ENCODE measurements around the gene PNPLA3. TPM values are rescaled to one million over a fixed set of nuclear protein-coding genes. Genes with fewer than 3 reads are reported as not detected.

Gene PNPLA3
- polyA plus RNA-seq, 1 of the 3 experiments (the other 2 are of a cell fraction), result 3.2 TPM

DNA sequence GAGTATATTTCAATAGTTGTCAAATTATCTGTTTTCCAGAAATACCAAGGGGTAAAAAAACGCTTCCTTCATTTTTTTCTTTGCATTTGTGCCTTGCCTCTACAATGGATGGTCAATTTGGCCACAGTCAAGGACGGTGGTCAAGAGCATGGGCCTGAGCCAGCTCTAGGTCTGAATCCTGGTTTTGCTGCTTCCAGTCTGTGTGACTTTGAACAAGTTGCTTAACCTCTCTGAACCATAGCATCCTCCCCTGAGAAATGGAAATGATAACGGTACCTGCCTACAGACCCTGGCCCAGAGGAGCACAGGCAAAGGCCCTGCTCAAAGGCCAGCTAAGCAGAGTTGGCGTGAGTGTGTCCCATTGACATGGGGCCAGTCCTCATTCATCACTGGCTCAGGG lies 34.9 kb upstream of the PNPLA3 start:
- no peak for DNase-seq
- H3K9ac ChIP-seq, result no peak overlapping the region
- no peak for TF ChIP-seq MXI1 (IDR thresholded peaks at IDR 0.05; ENCODE audit: low read depth, low read length)
- TF ChIP-seq NFIC (IDR thresholded peaks at IDR 0.05; ENCODE audit: borderline replicate concordance), result no peak
- TF ChIP-seq, protein P1, sequence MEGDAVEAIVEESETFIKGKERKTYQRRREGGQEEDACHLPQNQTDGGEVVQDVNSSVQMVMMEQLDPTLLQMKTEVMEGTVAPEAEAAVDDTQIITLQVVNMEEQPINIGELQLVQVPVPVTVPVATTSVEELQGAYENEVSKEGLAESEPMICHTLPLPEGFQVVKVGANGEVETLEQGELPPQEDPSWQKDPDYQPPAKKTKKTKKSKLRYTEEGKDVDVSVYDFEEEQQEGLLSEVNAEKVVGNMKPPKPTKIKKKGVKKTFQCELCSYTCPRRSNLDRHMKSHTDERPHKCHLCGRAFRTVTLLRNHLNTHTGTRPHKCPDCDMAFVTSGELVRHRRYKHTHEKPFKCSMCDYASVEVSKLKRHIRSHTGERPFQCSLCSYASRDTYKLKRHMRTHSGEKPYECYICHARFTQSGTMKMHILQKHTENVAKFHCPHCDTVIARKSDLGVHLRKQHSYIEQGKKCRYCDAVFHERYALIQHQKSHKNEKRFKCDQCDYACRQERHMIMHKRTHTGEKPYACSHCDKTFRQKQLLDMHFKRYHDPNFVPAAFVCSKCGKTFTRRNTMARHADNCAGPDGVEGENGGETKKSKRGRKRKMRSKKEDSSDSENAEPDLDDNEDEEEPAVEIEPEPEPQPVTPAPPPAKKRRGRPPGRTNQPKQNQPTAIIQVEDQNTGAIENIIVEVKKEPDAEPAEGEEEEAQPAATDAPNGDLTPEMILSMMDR (IDR thresholded peaks at IDR 0.05), result no peak
- TF ChIP-seq FOXJ3 (CRISPR knock-in tag; IDR thresholded peaks at IDR 0.05), result no peak
- no peak for TF ChIP-seq GATA2 (CRISPR knock-in tag; IDR thresholded peaks at IDR 0.05)
- TF ChIP-seq MEF2A (IDR thresholded peaks at IDR 0.05; ENCODE audit: borderline replicate concordance, low read depth), result no peak
- TF ChIP-seq, protein P2, sequence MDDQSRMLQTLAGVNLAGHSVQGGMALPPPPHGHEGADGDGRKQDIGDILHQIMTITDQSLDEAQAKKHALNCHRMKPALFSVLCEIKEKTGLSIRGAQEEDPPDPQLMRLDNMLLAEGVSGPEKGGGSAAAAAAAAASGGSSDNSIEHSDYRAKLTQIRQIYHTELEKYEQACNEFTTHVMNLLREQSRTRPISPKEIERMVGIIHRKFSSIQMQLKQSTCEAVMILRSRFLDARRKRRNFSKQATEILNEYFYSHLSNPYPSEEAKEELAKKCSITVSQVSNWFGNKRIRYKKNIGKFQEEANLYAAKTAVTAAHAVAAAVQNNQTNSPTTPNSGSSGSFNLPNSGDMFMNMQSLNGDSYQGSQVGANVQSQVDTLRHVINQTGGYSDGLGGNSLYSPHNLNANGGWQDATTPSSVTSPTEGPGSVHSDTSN (IDR thresholded peaks at IDR 0.05), result no peak
- TF ChIP-seq CHD2 (IDR thresholded peaks at IDR 0.05; ENCODE audit: low read length, partially characterized antibody), result no peak
- TF ChIP-seq, protein P3, sequence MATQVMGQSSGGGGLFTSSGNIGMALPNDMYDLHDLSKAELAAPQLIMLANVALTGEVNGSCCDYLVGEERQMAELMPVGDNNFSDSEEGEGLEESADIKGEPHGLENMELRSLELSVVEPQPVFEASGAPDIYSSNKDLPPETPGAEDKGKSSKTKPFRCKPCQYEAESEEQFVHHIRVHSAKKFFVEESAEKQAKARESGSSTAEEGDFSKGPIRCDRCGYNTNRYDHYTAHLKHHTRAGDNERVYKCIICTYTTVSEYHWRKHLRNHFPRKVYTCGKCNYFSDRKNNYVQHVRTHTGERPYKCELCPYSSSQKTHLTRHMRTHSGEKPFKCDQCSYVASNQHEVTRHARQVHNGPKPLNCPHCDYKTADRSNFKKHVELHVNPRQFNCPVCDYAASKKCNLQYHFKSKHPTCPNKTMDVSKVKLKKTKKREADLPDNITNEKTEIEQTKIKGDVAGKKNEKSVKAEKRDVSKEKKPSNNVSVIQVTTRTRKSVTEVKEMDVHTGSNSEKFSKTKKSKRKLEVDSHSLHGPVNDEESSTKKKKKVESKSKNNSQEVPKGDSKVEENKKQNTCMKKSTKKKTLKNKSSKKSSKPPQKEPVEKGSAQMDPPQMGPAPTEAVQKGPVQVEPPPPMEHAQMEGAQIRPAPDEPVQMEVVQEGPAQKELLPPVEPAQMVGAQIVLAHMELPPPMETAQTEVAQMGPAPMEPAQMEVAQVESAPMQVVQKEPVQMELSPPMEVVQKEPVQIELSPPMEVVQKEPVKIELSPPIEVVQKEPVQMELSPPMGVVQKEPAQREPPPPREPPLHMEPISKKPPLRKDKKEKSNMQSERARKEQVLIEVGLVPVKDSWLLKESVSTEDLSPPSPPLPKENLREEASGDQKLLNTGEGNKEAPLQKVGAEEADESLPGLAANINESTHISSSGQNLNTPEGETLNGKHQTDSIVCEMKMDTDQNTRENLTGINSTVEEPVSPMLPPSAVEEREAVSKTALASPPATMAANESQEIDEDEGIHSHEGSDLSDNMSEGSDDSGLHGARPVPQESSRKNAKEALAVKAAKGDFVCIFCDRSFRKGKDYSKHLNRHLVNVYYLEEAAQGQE (IDR thresholded peaks at IDR 0.05; ENCODE audit: low read depth, low read length), result no peak
- TF ChIP-seq TEAD4 (IDR thresholded peaks at IDR 0.05; ENCODE audit: borderline replicate concordance, insufficient read depth), result no peak
- TF ChIP-seq, protein P4, sequence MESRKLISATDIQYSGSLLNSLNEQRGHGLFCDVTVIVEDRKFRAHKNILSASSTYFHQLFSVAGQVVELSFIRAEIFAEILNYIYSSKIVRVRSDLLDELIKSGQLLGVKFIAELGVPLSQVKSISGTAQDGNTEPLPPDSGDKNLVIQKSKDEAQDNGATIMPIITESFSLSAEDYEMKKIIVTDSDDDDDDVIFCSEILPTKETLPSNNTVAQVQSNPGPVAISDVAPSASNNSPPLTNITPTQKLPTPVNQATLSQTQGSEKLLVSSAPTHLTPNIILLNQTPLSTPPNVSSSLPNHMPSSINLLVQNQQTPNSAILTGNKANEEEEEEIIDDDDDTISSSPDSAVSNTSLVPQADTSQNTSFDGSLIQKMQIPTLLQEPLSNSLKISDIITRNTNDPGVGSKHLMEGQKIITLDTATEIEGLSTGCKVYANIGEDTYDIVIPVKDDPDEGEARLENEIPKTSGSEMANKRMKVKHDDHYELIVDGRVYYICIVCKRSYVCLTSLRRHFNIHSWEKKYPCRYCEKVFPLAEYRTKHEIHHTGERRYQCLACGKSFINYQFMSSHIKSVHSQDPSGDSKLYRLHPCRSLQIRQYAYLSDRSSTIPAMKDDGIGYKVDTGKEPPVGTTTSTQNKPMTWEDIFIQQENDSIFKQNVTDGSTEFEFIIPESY (IDR thresholded peaks at IDR 0.05; ENCODE audit: borderline replicate concordance, low read depth), result no peak
- no peak for TF ChIP-seq JUND (IDR thresholded peaks at IDR 0.05)
- TF ChIP-seq, protein P5, sequence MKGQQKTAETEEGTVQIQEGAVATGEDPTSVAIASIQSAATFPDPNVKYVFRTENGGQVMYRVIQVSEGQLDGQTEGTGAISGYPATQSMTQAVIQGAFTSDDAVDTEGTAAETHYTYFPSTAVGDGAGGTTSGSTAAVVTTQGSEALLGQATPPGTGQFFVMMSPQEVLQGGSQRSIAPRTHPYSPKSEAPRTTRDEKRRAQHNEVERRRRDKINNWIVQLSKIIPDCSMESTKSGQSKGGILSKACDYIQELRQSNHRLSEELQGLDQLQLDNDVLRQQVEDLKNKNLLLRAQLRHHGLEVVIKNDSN (IDR thresholded peaks at IDR 0.05; ENCODE audit: borderline replicate concordance, low read depth), result no peak
- no peak for TF ChIP-seq GABPA (IDR thresholded peaks at IDR 0.05; ENCODE audit: low read depth)
- TF ChIP-seq, protein P6, sequence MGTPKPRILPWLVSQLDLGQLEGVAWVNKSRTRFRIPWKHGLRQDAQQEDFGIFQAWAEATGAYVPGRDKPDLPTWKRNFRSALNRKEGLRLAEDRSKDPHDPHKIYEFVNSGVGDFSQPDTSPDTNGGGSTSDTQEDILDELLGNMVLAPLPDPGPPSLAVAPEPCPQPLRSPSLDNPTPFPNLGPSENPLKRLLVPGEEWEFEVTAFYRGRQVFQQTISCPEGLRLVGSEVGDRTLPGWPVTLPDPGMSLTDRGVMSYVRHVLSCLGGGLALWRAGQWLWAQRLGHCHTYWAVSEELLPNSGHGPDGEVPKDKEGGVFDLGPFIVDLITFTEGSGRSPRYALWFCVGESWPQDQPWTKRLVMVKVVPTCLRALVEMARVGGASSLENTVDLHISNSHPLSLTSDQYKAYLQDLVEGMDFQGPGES (IDR thresholded peaks at IDR 0.05; ENCODE audit: low read depth, low read length), result no peak
- no peak for TF ChIP-seq TAF1 (IDR thresholded peaks at IDR 0.05; ENCODE audit: borderline replicate concordance, low read depth, low read length)
- no peak overlapping the region for H2AFZ ChIP-seq (ENCODE audit: low read depth)
- H3K36me3 ChIP-seq (replicated peaks in 1 of 2; ENCODE audit: control insufficient read depth in 1 of 2, insufficient read depth in 2 of 2, low read length in 1 of 2), result no peaks in the 10 kb centered on the region
- H3K27me3 ChIP-seq (ENCODE audit: insufficient read depth), result no peaks in the 10 kb centered on the region; the same call in 1 of the 2 replicates
- no peaks in the 10 kb centered on the region for H3K9me3 ChIP-seq
- H4K20me1 ChIP-seq (ENCODE audit: insufficient read depth), result no peaks in the 10 kb centered on the region
- no peaks in the 10 kb centered on the region for H3K79me2 ChIP-seq (ENCODE audit: insufficient read depth)
- POLR2A ChIA-PET, result no interaction called here
- no peak overlapping the region for H3K27ac ChIP-seq (ENCODE audit: low read depth in 2 of 2, low read length in 1 of 2)
- H3K4me2 ChIP-seq, result no peak overlapping the region
- CTCF ChIA-PET, result interaction anchor here (0.9 to 2.6 kb wide), 5 partner anchors 11 to 60 kb away, joined by 3 to 11 read pairs (median 5); no protein-coding TSS in a partner anchor
- no peak overlapping the region for H3K4me3 ChIP-seq (ENCODE audit: low read depth in 2 of 2, low read length in 1 of 2)
- H3F3A ChIP-seq (replicated peaks; ENCODE audit: insufficient read depth), result no peaks in the 10 kb centered on the region
- H3K9me2 ChIP-seq, result no peaks in the 10 kb centered on the region
- 29% methylated on average over 1 of the region's 4 CpGs for WGBS (ENCODE audit: low lambda C conversion rate)
- no peaks in the 10 kb centered on the region; a peak in 1 of 4 replicates for H3K4me1 ChIP-seq (ENCODE audit: control insufficient read depth in 1 of 2, insufficient read depth in 2 of 2, low read depth in 1 of 2, low read length in 1 of 2)

Measured in SK-N-SH (cell line).